GM18951 (cell line): ENCODE data around the gene KLHL17.
"Not testable (repeated sequence)": the region's sequence is repeated elsewhere in the genome, so short reads cannot be mapped to it uniquely, and the experiment has no call there.

Source experiments
- POLR2A ChIP-seq: IDR thresholded peaks from 4 replicates; pipeline ENCODE4 v1.6.1; 2011; ENCODE audit warnings: mild to moderate bottlenecking; ENCODE audit not compliant: insufficient read length, insufficient read depth; ENCODE audit errors: extremely low read depth
- in situ Hi-C: fragments of 300-500 bp; cut with MboI; formaldehyde crosslinking; loops from one replicate; pipeline ENCODE4 v1.12.0; 2022; ENCODE audit warnings: low sequenced_read_pairs, mixed read lengths, inconsistent platforms; ENCODE audit not compliant: unreplicated experiment

Gene KLHL17

GRCh38 chr1:978069-978834 is 17.9 kb downstream of the KLHL17 start:
- in situ Hi-C loops = no loop called here
- no peak for TF ChIP-seq POLR2A

DNA sequence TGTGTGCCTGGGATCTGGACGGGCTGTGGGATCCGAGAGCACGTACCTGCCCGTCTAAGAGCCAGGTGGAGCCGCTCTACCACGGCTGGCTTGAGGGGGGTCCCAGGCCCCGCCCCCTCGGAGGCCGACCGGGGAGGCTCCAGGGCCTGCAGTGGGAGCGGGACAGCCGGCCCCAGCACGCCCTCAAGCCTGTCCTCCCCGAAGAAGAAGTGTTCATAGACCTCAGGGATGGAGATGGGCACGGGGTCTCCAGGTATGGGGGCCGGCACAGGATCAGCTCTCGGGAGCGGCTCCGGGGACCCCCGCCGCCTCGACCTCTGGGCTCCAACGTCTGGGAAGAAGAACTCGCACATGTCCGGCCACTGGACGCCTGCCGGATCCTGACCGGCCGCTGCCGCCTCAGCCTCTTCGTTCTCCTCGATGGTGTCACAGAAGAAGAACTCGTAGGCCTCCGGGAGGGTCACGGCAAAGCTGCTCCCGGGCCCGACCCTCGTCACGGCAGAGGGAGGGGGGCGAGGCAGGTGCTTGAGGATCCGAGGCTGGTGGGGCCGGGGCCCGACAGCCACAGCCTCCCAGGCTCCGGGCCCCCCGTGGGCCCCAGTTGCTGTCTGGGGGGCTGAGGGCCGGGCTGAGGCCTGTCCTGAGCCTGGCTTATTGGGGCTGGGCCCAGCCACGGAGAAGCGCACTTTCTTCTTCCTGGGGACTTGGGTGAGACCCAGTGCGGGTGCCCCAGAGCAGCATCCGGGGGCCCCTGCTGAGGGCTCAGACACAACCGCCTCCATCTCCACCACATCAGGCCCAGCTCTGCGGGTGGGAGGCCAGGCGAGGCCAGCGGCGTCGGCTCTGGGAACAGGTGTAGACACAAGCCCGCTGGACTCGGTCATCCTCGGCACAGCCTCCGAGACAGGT is 18.7 kb downstream of the KLHL17 start:
- in situ Hi-C loops = no loop called here
- no peak for TF ChIP-seq POLR2A

DNA sequence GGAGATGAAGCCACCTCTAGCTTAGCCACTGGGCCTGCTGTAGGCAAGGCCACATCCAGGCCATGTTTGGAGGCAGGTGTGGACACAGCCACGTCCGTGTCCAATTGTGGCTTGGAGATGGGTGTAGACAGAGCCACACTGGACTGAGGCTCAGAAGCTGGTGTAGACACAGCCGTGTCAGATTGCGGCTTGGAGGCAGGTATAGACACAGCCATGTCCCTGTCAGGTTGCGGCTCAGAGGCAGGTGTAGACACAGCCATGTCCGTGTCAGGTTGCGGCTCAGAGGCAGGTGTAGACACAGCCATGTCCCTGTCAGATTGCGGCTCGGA is 19.3 kb downstream of the KLHL17 start:
- no peak for TF ChIP-seq POLR2A
- in situ Hi-C loops = no loop called here

DNA sequence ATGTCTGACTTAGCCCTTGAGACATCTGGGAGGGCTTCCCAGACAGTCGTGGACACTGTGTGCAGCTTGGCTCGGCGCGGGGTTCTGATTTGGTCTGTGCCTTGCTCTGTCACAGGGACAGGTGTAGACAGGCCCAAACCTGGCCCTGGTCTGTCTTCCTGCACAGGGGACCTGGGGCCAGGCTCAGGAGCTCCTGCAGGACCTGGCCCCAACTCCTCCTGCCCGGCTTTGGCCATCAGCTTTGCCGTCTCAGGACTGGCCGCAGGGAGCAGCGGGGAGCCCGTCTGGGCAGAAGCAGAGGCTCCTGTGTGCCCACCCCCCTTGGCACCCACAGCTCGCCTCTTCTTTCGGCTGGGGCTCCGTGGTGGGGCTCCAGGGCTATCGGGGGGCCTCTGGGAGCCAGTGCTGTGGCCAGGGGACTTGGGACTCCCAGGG is 19.8 kb downstream of the KLHL17 start:
- in situ Hi-C loops = no loop called here
- TF ChIP-seq POLR2A = no peak

DNA sequence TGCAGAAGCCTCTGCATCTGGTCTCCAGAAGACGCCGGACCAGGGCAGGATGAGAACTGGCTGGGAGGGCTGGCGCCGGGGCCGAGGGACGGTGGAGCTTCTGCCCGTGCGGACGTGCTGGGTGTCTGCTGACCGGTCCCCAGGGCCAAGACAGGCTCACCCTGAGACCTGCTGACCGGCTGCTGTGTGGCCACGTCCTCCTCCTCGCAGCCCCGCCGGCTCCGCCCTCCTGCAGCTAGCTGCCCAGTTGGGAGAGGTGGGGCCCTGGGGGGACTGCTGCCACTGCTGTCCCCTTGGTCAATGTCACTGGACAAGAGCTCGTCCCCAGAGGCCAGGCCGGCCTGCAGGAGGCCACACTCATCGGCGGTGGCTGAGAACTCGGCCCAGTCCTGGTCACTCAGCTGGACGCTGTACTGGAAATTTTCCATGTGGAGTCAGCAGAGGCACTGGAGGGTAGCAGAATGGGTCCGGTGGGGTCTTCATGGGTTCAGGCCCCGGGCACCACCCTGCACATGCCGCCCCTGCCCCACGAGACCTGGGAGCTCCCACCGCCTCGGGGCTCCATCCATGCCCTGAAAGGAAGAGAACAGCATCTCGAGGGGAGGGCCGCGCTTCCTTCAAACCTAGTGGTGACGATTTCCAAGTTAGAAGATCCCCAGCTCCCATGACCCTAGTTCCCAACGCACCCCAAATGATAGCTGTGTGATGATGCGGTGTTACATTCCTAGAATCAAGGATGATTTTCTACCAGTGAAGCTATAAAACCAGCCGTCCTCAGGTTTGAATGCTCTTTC is 20.4 kb downstream of the KLHL17 start:
- no peak for TF ChIP-seq POLR2A

DNA sequence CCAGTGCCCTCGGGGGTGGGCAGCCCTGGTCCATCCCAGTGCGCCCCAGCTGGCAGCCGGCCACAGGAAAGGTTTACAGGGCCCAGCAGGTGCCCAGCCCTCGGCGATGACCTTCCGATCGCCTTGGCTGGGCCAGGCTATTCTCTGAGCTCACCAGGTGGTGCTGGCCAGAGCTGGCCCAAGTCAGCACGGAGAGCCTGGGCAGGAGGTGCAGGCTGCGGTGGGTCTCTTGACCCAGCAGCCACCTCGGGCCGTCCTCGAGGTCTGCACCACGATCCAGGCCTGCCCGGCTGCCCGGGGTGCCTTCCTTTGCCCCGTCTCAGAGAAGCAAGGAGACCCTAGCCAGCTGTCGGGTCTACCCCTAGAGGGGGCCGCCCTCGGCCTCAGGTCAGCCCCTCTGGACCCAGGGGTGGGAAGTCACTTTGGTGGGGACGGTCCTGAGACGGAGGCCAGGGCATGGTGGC is 21.1 kb downstream of the KLHL17 start:
- no peak for TF ChIP-seq POLR2A
- in situ Hi-C loops = no loop called here

More for the DNA sequence above, 20.4 kb downstream of the KLHL17 start:
- in situ Hi-C loops = no loop called here

GRCh38 chr1:981955-982558 is 21.7 kb downstream of the KLHL17 start, which contains the start of gene PERM1:
Gene PERM1 (minus strand): TSS chr1:982093. CDS start chr1:981029, 1,064 bp downstream.
- no peak for TF ChIP-seq POLR2A
- in situ Hi-C loops = no loop called here

DNA sequence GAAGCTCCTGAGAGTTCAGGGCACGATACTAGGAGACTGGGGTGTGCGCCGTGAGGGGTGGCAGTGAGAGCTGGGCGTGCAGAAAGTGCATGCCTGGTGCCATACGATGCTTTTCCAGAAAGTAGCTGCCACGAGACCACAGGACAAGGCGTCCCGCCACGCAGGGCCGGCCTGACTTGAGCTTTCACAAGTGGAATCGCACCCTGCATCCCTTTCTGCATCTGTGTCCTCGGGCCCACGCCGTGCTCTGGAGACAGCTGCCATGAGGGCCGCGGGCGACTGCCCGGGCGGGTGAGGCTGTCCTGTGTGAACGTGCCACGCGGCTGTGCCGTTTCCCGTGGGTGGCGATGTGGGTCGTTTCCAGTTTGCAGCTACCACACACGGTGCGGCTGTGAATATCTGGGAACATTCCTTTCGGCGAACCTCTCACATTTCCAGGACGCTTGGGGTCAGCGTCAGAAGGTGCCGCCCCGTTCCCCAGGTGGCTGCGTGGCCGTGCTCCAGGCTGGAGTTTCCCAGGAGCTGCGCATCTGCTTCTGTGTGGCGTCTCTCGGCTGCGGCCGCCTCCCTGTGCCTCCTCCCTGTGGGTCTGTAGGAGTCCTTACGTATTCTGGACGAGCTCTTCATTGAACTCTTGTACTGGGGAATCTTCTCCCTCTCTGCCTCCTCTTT is 22.5 kb downstream of the KLHL17 start:
- in situ Hi-C loops = no loop called here

GRCh38 chr1:983798-984475 is 23.6 kb downstream of the KLHL17 start:
- in situ Hi-C loops = no loop called here
- no peak for TF ChIP-seq POLR2A

More for the DNA sequence above, 22.5 kb downstream of the KLHL17 start:
- no peak for TF ChIP-seq POLR2A

DNA sequence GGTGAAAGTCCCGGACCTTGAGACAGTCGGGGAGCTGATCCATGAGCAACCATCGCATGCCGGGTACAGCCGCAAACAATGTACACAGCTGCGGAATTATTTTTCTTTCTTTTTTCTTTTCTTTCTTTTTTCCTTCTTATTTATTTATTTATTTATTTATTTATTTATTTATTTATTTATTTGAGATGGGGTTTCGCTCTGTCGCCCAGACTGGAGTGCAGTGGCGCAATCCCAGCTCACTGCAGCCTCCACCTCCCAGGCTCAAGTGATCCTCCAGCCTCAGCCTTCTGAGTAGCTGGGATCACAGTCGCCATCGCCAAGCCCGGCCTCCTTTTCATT is 24.1 kb downstream of the KLHL17 start:
- in situ Hi-C loops = no loop called here
- TF ChIP-seq POLR2A = no peak

- in situ Hi-C loops = no loop called here
- TF ChIP-seq POLR2A = no peak
Observed at GRCh38 chr1:985126-985525, 24.7 kb downstream of the KLHL17 start.

GRCh38 chr1:988061-988460 is 27.7 kb downstream of the KLHL17 start:
- in situ Hi-C loops = not testable (repeated sequence)

DNA sequence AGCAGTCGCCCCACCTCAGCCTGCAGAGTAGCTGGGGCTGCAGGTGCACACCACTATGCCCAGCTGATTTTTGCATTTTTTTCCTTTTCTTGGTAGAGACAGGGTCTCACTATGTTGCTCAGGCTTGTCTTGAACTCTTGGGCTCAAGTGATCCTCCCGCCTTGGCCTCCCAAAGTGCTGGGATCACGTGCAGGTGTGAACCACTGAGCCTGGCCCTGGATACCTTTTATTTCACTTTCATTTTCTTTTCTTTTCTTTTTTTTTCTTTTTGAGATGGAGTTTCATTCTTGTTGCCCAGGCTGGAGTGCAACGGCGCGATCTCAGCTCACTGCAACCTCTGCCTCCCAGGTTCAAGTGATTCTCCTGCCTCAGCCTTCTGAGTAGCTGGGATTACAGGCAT is 30.9 kb downstream of the KLHL17 start:
- in situ Hi-C loops = not testable (repeated sequence)
